ENCODE results near the gene ZDHHC4.

- no peak for TF ChIP-seq RAD21 (IDR thresholded peaks at IDR 0.05; ENCODE audit: low read length)
- TF ChIP-seq, protein P1, sequence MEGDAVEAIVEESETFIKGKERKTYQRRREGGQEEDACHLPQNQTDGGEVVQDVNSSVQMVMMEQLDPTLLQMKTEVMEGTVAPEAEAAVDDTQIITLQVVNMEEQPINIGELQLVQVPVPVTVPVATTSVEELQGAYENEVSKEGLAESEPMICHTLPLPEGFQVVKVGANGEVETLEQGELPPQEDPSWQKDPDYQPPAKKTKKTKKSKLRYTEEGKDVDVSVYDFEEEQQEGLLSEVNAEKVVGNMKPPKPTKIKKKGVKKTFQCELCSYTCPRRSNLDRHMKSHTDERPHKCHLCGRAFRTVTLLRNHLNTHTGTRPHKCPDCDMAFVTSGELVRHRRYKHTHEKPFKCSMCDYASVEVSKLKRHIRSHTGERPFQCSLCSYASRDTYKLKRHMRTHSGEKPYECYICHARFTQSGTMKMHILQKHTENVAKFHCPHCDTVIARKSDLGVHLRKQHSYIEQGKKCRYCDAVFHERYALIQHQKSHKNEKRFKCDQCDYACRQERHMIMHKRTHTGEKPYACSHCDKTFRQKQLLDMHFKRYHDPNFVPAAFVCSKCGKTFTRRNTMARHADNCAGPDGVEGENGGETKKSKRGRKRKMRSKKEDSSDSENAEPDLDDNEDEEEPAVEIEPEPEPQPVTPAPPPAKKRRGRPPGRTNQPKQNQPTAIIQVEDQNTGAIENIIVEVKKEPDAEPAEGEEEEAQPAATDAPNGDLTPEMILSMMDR (IDR thresholded peaks at IDR 0.05), result no peak
- no peak for TF ChIP-seq TCF12 (IDR thresholded peaks at IDR 0.05)
- TF ChIP-seq, protein P2, sequence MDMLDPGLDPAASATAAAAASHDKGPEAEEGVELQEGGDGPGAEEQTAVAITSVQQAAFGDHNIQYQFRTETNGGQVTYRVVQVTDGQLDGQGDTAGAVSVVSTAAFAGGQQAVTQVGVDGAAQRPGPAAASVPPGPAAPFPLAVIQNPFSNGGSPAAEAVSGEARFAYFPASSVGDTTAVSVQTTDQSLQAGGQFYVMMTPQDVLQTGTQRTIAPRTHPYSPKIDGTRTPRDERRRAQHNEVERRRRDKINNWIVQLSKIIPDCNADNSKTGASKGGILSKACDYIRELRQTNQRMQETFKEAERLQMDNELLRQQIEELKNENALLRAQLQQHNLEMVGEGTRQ (IDR thresholded peaks at IDR 0.05; ENCODE audit: borderline replicate concordance, low read depth, low read length), result no peak
- TF ChIP-seq POLR2AphosphoS5 (IDR thresholded peaks at IDR 0.05; ENCODE audit: low read depth, low read length), result no peak
- TF ChIP-seq, protein P3, sequence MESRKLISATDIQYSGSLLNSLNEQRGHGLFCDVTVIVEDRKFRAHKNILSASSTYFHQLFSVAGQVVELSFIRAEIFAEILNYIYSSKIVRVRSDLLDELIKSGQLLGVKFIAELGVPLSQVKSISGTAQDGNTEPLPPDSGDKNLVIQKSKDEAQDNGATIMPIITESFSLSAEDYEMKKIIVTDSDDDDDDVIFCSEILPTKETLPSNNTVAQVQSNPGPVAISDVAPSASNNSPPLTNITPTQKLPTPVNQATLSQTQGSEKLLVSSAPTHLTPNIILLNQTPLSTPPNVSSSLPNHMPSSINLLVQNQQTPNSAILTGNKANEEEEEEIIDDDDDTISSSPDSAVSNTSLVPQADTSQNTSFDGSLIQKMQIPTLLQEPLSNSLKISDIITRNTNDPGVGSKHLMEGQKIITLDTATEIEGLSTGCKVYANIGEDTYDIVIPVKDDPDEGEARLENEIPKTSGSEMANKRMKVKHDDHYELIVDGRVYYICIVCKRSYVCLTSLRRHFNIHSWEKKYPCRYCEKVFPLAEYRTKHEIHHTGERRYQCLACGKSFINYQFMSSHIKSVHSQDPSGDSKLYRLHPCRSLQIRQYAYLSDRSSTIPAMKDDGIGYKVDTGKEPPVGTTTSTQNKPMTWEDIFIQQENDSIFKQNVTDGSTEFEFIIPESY (IDR thresholded peaks at IDR 0.05; ENCODE audit: borderline replicate concordance, low read depth), result no peak
- no peak for TF ChIP-seq ELF1 (IDR thresholded peaks at IDR 0.05)
- no peak for TF ChIP-seq GATA2 (CRISPR knock-in tag; IDR thresholded peaks at IDR 0.05)
Observed at GRCh38 chr7:6628045-6628444, 50.8 kb downstream of the ZDHHC4 start.
